WI38 (cell line): ENCODE measurements around the gene DDX23.
A peak's percentile ranks its signal among the peaks of the same experiment; 100 is the strongest.
"Not testable (repeated sequence)": the region's sequence is repeated elsewhere in the genome, so short reads cannot be mapped to it uniquely, and the experiment has no call there.

Experiments
- H3K4me3 ChIP-seq: 2 replicates; pipeline ENCODE4 v1.5.1; 2011; ENCODE audit warnings: low read depth, mild to moderate bottlenecking, control low read depth, low read length
- TF ChIP-seq, protein P1 (sequence below): IDR thresholded peaks from 2 replicates; pipeline ENCODE4 v1.5.1; 2012; ENCODE audit warnings: low read depth, mild to moderate bottlenecking, control low read depth, low read length

DDX23 gene

DNA sequence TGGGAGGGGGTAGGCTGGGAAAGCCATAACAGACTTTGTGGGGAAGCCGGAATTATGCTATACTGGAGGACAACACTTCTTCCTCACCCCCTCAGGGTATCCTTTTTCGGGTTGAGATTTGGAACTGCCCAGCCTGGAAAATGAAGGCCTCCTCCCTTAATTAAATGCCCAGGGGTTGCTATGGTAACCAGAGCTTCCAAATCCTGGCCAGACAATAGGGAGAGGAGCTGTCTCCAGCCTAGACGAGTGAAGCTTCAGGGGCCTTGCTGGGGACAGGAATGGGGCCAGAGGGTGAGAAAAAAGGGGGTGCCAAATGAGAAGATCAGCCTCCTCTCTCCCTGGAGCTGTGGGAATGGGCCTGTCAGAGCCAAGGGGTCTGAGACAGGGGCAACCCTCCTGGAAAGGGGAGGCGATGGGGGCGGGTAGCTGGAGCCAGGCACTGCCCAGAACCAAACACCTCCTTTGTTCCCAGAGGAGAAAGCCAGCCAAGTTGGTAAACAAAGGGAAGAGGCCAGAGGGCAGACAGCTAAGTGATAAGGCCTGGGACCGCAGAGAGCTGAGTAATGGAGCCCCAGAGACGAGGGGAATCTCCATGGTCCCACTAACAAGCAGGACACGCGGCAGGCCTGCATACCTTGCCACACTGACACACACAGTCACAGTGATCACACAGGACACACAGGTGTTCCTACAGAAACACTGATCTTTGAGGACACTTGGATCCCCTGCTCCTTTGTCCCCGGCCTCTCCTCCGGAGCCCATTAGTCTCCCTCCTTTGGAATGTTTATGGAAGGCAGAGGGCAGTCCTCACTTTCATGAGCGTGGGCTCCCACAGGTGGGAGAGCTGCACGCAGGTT, 31.6 kb upstream of the DDX23 start:
- no peak overlapping the region for H3K4me3 ChIP-seq
- TF ChIP-seq, protein P1, sequence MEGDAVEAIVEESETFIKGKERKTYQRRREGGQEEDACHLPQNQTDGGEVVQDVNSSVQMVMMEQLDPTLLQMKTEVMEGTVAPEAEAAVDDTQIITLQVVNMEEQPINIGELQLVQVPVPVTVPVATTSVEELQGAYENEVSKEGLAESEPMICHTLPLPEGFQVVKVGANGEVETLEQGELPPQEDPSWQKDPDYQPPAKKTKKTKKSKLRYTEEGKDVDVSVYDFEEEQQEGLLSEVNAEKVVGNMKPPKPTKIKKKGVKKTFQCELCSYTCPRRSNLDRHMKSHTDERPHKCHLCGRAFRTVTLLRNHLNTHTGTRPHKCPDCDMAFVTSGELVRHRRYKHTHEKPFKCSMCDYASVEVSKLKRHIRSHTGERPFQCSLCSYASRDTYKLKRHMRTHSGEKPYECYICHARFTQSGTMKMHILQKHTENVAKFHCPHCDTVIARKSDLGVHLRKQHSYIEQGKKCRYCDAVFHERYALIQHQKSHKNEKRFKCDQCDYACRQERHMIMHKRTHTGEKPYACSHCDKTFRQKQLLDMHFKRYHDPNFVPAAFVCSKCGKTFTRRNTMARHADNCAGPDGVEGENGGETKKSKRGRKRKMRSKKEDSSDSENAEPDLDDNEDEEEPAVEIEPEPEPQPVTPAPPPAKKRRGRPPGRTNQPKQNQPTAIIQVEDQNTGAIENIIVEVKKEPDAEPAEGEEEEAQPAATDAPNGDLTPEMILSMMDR = no peak

DNA sequence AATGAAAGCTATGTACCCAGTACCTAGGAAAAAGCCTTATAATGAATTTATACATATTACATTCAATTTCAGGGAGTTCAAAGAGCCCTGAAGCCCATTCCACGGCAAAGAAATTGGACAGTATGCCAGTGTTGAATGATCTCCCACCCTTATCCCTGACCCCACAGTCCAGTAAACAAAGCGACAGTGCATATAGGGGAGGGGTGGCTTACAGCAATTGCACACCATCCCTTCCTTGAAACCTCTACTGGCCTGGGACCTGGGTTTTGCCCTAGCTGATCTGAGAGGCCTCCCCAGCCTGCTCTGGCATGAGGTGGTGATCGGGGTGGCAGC, 31.0 kb upstream of the DDX23 start:
- TF ChIP-seq, protein P1 = no peak
- no peak overlapping the region for H3K4me3 ChIP-seq

DNA sequence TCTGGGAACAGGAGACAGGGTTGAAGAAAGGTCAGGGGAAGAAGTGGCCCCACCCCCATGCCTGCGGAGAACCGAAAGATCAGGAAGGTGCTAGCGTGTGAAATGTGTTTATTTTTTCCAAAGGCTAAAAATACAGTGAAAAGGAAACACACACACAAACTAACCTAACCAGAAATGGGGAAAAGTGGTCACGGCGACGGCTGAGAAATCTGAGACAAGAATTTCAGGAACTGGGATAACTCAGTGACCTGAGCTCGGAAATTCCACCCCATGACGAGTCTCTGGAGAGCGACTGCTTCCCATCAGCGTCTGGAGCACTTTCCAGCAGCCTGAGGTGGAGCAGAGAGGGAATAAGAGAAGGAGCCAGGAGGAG, 30.3 kb upstream of the DDX23 start:
- TF ChIP-seq, protein P1 = no peak
- peak overlapping the region; percentile 11 for H3K4me3 ChIP-seq

DNA sequence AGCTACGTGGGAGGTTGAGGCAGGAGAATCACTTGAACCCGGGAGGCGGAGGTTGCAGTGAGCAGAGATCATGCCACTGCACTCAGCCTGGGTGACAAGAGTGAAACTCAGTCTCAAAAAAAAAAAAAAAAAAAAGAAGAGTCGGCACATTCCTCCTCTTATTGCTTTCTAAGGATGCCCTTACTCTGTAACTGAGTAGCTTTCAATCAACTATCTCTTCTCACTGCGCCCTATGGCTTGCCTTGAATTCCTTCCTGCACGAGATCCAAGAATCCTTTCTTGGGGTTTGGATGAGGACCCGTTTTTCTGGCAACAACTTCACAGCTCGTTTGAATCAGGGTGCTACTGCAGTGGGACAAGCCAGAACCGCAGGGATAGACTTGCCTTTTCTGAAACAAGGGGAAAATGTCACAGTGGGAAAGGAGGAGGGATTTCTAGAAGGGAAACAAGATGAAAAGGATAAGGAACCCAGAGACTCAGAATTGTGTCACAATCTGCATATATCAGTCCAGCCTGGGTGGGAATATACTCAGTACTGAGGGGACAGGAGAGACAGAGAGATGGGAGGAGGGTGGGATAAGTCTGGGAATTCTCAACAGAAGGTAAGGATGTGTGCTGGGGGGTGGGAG, 29.8 kb upstream of the DDX23 start:
- peak overlapping the region; percentile 11 for H3K4me3 ChIP-seq
- TF ChIP-seq, protein P1 = no peak

DNA sequence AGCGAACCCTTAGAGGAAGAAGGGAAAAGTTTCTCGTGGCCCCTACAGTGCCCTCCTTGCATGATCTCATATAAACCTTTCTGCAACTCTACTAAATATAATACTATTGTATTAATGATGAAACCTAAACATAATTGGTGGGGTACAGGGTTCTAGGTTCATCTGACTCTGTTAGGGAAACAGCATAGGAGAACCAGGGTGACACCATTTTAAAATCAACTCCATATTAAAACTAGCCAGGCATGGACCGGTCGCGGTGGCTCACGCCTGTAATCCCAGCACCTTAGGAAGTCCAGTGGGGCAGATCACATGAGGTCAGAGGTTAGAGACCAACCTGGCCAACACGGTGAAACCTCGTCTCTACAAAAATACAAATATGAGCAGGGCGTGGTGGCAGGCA, 28.7 kb upstream of the DDX23 start:
- TF ChIP-seq, protein P1 = no peak
- H3K4me3 ChIP-seq = no peak overlapping the region

DNA sequence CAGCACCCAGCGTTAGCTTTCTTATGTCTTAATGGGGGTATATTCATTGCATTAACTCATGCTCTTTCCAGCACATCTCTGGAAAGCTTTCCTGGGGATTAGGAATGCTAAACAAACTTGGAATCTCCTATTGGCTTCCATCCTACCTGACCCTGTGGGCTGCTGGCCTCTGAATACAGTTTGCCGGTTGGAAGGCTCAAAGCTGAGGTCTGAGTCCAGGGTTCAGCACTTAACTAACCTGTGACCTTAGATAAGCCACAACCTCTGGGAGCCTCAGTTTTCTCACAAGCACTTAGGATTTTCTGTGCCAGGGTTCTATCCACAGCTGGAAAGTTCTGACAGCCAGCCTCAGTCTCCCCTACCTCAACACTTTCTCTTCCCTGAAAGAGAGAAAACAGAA, 26.6 kb upstream of the DDX23 start:
- no peak overlapping the region for H3K4me3 ChIP-seq
- TF ChIP-seq, protein P1 = no peak

DNA sequence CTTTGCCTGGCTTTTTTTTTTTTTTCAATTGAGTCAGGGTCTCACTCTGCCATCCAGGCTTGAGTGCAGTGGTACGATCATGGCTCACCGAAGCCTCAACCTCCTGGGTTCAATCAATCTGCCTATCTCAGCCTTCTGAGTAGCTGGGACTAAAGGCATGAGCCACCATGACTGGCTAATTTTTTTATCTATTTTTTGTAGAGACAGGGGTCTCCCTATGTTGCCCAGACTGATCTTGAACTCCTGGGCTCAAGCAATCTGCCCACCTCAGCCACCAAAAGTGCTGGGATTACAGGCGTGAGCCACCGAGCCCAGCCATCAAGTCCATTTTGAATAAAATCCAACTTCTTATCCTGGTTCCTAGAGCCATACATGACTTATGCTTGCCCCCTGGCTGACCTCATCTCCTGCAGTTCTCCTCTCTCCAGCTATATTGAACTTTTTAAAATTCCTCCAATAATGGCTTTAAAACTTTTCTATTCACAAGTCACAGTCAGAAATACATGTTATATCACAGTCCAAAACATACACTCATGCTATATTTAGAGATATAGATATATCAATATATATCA, 24.1 kb upstream of the DDX23 start:
- no peak overlapping the region for H3K4me3 ChIP-seq
- TF ChIP-seq, protein P1 = no peak

DNA sequence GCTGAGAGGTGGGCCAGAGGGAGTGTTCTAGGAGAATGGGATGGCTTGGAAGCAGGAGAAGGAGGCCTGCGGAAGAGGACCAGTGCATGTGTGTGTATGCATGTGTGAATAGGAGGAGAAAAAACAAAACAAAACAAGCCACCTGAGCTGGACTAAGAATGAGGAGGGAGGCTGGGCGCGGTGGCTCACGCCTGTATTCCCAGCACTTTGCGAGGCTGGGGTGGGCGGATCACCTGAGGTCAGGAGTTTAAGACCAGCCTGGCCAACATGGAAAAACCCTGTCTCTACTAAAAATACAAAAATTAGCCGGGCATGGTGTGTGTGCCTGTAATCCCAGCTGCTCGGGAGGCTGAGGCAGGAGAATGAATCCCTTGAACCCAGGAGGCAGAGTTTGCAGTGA, 21.6 kb upstream of the DDX23 start:
- not testable (repeated sequence) for H3K4me3 ChIP-seq
